Measurements from ENCODE around the gene DRC1. TPM values are rescaled to one million over a fixed set of nuclear protein-coding genes. Genes with fewer than 3 reads are reported as not detected.
A peak's percentile ranks its signal among the peaks of the same experiment; 100 is the strongest.
"Not testable (repeated sequence)": the region's sequence is repeated elsewhere in the genome, so short reads cannot be mapped to it uniquely, and the experiment has no call there.

Gene DRC1
- total RNA-seq, 1 experiment from 2014 or later, result not detected

DNA sequence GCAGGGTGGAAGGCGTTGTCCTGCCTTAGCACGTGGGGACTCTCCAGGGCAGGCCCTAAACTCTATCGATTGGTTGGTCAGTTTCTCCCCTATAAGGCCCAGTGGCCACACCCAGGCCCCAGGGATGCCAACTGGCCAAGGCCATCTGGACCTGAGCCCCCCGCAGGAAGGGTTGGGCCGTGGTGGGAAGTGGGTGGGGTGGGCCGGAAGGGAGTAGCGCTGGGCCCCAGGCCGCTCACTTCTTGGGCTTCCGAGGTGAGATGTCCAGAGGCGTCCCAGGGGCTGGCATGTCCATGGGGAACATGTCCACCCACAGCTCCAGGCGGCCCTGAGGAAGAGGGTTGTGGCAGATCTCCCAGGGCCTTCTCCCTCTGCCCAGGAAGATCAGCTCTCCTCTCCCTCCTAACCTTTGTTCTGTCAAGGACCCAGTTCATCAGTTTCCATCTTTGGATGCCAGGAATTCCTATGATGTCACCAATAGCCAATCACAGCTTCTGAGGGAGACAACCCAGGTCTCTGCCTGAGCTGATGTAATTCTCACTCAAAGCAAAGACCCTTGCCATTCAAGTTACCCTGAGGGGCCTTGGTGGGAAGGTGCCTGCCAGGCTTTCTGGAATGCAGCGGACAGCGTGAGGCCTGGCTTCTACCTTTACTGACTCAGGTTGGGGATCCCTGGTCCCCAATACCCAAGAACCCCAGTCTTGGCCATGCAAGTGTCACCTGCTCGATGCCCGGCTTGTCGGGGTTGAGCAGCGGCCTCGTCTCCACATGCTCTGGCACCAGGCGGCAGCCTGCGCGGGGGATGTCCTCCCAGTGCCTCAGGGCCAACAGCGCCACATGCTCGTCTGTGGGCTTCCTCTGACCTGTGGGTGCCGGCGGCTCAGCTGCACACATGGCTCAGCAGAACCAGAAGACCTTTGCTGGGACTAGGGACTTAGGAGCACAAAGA is 61.8 kb downstream of the DRC1 start:
- DNase-seq (ENCODE audit: low spot score), result no peak

DNA sequence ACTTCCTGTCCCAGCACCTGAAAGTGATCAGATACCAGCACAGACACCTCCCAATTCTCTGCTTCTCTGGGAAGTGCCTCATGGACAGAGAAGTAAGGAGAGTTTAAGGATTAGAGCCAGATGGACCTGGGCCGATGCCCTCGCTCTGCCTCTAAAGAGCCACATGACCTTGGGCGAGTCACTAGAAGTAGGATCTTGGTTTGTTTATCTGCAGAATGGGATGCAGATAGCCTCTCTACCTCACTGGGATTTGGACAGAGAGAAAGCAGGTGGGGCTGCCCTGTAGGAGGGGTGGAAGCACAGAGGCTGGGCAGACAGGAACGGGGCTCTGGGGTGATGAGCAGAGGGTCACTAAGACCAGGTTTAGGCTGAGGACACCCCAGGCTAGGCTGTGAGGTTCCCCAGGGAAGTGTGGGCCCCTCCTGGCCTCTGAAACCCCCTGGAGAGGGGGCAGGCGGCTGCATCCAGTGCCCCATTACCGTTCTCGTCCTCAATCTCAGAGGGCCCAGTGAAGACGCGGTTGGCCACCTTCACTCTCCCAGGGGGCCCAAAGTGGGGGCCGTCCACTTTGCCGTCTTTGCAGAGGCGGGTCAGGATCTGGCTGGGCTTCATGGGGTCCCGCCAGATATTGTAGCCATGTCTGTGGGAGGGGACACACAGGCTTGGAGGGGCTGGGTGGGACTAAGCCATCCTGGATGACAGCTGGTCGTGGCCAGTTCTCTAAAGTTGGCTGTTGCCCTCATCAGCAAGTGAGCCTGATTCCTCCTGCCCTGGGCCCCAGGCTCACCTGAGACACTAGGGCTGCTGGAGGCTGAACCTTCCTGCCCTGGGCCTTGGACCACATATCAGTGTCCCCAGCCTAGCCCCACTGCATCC is 62.9 kb downstream of the DRC1 start:
- no peak for DNase-seq (ENCODE audit: low spot score)

DNA sequence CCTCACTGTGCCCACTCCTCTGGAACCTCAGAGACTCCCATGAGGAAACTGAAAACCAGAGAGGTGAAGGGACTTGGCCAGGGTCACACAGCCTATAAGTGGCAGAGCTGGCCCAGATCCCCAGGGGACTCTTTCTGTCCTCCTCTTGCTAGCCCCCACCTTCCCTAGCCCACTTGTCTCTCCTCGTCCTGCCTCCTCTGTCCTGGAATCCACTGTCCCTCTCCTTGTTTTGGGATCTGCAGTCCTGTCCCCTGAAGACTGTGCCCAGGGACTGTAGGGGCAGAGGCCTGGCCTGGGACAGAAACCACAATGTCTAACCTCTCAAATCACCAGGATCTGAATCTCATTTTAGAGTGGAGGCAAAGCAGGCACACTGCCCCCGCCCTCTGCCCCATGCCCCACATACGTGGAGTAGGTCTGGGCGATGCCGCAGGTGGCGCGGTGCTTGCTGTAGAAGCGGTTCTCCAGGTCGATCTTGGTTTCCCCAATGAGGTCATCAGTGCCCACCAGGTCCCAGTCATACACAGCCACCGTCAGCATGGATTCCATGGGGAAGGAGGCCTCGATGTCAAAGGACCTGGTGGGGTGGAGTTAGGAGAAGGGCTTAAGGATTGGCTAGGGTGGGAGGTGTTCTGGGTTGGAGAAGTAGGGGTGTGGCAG is 63.7 kb downstream of the DRC1 start:
- no peak for DNase-seq (ENCODE audit: low spot score)

DNA sequence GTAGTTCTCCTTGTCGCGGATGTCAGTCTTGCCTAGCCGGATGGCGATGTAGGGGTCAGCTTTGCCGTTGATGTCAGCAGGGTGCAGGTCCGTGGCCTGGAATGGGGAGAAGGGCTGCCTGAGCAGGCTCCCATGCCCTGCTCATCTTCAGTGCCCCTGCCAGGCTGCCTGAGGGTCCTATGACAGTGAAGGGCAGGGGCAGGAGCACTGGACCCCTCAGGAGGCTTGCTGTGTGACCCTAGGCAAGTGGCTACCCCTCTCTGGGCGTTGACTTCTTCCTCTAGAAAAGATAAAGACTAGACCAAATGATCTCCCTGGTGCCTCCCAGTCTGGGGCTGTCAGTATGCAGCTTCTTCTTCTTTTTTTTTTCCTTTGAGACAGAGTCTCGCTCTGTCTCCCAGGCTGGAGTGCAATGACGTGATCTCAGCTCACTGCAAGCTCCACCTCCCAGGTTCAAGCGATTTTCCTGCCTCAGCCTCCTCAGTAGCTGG is 64.3 kb downstream of the DRC1 start:
- no peak for DNase-seq (ENCODE audit: low spot score)

DNA sequence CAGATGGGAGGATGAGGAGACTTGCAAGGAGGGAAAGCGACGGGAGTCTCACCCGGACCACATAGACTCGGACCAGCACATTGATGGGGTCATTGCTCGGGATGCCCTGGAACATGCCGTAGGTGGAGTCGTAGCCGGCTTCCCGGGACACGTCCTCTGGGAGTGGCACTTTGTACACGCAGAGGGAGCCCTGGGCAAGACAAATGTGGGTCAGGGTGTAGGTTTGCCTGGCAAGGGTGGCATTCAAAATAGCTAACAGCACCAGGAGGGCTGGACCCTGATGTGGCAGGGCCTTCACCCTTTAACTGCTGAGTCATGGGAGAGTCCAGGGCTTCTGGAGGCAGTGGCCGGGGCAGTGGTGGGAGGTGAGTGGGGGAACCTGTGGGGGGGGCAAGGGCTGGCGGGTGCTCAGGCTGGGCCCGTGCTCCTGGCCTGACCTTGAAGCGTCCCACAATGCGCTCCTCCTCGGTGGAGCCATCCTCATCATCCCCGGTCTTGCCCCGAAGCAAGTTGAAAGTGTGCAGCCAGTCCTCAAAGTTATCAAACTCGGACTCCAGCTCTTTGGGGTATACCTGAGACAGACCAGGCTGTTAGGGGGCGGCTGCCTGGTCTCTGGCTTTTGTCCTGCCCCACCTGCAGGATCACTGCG is 65.1 kb downstream of the DRC1 start:
- no peak for DNase-seq (ENCODE audit: low spot score)

DNA sequence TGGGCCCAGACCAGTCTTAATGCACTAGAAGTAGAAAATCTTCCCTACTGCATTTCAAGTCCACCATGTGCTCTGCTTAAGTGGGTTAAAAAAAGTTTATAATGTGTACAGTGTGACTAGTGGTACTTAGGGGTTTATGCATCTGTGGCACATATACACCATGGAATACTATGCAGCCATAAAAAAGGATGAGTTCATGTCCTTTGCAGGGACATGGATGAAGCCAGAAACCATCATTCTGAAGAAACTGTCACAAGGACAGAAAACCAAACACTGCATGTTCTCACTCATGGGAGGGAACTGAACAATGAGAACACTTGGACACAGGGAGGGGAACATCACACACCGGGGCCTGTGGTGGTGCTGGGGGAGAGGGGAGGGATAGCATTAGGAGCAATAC is 66.8 kb downstream of the DRC1 start:
- not testable (repeated sequence) for DNase-seq (ENCODE audit: low spot score)

DNA sequence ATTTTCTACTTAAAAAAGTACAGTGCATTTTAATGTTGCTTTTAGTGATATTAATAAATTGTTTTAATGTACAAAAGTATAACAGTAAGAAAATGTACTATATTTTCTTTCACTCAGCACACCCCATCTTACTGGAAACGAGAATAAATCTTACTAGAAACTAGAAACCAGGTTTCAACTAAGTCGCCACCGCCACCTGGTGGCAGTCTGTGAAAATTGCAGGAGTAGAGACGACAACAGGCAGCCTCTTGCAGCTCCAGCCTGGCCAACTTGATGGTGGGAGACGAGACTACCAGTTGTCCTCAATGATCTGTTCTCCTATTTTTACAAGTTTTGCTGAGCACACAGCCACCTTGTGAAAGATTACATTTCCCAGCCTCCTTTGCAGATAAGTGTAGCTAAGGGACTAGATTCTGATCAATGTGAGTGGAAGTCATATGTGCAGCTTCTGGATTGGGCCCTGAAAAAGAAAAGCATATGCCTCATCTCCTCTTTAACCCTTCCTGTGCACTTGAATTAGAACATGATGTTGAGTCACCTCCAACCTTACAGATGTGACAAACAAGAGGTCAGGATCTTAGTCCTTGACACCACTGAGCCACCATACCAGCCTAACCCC is 67.5 kb downstream of the DRC1 start:
- DNase-seq (ENCODE audit: low spot score), result peak; percentile 55

DNA sequence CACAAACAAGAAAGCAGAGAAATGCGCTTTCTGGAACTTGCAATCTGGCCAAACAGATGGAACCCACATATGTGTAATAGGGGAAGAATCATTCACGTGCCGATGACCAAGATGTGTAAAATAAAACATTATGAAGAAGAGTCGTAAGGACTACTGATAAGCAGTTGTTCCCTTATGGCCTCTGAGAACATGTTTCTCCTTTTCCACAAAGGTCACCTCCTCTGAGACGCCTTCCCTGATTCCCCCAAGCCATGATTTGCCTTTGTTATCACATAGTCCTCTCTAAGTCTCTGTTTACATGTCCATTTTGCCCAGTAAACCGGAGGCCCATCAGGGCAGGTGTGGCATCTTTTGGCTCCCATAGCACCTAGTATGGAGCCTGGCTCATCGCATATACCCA is 68.2 kb downstream of the DRC1 start:
- no peak for DNase-seq (ENCODE audit: low spot score)

DNA sequence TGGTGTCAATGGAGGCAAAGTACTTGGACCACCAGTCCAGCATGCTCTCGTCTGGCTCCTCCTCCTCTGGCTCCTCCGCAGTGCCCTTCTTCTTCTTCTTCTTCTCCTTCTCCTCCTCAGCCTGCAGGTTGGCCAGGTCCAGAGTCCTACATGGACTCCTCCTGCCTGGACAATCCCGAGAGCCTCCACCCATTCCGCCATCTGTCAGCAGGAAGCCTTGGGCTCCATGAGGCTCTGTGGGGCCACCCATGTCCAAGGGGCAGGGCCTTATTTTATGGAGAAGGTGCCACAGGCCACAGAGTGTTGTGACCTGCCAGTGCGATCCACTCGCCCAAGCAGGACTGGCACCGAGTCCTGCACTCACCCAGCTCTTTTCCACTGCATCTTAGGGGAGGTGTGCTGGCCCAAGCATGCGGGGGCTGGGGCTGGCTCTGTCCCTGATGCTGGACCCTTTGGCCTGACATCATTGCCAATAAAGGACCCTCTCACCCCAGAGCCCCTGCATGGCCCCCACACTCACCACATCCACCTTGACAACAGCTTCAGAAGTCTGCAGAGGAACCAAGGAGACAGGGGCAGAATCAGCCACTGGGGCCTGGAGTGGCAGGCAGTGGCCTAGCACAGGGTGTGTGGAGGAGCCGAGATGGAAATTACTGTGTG is 69.0 kb downstream of the DRC1 start:
- DNase-seq (ENCODE audit: low spot score), result no peak

DNA sequence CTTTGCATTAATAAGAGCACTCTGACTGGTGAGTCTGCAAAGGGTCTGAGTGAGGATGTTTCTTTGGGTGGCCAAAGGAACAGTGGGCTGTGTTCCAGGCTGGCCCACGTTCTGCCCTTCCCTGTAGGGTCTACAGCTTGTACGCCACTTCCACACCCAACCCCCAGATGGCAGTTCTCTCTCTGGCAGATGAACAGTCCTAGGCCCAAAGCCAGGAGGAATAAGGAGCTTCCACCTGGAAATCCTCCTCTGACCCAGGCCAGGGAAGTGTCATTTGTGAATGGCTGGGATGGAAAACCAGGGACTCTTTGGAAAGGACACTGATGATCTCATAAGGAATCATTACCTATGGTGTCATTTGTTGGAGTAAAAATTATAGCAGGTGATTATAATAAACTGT is 69.6 kb downstream of the DRC1 start:
- DNase-seq (ENCODE audit: low spot score), result no peak

DNA sequence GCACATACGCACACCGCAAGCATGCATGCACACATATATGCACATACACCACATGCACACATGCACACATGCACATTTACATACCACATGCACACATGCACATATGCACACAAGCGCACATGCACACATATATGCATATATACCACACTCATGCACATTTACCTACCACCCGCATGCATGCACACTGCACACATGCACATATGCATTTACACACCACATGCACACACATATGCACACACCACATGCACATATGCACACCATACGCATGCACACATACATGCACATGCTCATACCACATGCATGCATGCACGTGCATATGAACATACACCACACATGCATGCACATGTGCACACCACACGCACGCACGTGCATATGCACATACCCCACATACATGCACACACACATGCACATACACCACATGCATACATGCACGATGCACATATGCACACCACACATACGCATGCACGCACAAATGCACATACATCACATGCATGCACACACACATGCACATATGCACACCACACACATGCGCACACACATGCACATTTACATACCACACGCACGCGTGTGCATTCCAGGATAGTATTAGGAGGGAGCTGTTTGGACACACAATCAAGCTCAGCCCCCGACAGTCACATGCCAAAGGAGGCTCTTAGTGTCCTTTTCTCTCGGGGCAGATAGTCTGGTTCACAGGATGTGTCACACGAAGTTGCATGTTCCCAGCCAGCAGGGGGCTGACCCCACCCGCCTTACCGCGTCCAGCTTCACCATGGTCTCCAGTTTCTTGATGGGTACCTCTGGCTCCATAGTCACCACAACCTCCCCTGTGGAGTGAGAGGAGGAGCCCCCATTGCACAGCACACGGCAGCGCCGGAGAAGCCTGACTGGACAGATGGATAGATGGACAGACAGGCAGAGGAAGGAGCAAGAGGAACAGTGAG is 70.3 kb downstream of the DRC1 start:
- DNase-seq (ENCODE audit: low spot score), result no peak

DNA sequence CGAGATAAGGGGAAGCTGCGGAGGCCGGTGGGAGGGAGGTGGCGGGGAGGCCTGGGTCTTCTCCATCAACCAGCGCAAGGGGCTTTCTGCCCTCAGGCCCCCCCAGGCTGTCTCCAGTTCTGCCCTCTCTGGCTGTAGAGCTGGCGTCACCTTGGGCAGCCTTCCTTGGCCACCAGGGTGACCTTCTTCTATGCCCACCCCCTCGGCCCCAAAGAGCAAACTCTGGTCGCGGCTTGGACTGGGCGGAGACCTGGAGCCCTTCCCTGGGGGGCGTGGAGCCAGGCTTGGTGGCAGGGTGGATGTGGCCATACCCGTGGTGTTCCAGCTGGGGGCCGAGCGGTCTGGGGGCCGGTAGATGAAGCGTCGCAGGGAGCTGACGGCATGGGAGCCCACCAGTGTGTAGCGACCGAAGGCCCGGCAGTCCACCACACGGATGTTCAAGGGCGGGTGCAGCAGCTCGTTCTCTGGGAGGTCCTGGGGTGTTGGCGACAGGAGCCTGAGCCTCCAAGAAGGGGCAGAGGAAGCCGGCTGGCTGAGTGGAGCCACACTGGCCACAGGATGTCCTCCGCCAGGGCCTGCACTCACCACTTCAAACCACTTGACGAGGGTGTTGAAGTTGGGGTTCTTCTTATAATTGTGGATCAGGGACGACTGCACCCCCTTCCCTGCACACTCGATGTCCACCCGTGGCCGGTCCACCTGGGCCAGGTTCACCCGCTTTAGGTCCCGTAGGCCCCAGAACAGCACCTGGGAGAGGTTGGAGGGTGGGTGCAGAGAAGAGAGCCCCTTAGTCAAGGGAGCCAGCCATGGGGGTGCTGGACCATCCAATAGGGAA is 71.3 kb downstream of the DRC1 start:
- no peak for DNase-seq (ENCODE audit: low spot score)

DNA sequence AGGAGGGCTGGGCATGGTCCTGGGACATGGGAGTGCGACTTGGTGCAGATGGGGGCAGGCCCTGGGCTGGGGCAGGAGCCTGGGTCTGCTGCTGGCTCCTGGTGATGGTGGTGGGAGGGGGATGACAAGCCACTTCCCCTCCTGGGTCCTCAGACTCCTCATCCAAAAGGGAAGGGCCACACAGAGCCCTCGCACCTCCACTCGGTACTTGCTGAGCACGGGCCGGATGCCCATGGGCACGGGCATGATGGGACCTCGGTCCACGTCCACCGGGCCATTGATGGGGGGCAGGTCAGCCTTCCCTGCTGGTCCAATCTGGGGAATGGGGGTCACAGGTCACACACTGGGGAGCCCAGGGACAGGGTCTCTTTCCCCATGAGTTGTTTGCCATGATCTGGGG is 72.1 kb downstream of the DRC1 start:
- DNase-seq (ENCODE audit: low spot score), result no peak

DNA sequence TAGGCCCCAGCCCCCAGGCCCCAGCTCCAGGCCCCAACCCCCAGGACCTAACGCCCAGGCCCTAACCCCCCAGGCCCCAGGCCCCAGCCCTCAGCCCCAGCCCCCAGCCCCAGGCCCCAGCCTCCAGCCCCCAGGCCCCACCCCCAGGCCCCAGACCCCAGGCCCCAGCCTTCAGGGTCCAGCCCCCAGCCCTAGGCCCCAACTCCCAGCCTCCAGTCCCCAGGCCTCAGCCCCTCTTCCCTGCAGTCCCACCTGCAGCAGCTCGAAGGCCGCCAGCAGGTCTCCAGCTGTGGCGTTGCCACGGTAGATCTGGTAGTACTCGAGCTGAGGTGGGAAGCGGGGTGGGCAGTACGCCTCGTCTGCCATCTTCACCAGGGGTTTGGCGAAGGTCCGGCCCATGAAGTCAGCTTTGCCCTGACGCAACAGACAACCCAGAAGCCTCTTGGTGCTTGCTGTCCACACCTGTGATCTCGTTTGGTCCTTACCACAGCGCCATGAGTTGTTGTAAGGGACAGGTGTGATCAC is 72.6 kb downstream of the DRC1 start:
- DNase-seq (ENCODE audit: low spot score), result no peak

DNA sequence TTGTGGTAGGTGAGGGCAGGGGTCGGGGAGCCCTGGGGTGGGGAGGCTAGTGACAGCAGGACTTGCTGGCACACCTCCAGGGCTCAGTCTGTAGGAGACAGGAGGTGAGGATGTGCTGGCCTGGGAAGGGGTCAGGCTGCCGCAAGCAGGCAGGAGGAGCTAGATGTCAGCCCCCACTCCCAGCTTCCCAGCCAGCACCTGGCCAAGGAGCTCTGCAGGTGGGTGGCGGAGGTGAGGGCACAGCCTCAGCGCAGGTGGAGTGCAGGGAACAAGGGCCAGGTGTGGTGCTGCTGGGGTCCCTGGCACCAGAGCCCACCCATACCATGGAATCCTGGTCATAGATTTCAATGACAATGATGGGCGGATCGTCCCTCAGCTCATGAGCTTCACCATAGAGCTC is 73.3 kb downstream of the DRC1 start:
- DNase-seq (ENCODE audit: low spot score), result no peak

DNA sequence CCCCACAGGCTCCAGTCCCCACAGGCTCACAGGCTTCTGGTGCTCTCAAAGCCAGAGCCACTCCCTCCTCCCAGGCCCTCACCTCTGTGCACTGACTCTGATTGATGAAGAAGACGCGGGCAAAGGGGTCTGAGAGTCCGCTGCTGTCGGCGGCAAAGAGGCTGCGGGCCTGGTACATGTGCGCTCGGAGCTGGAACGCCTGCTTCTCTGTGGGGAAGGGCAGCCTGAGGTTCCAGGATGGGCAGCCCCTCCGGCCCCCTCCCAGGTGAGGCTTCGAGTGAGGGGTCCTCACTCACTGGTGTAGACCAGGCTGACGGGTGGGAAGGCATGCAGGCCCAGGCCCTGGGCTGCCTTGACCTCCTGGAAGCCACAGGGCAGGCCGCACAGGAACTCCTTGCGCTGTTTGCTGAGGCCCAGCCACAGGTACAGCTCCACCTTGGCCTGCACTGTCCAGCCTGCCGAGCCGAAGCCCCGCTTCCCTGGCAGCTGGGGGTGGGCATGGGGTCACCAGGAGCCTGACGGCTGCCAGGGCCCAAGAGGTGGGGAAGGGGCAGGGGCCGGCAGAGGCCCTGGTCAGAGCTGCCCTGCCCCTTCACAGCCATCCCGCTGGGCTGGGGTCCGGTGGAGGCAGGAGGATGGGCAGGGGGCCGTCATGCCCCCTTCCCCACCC is 74.2 kb downstream of the DRC1 start:
- DNase-seq (ENCODE audit: low spot score), result no peak

DNA sequence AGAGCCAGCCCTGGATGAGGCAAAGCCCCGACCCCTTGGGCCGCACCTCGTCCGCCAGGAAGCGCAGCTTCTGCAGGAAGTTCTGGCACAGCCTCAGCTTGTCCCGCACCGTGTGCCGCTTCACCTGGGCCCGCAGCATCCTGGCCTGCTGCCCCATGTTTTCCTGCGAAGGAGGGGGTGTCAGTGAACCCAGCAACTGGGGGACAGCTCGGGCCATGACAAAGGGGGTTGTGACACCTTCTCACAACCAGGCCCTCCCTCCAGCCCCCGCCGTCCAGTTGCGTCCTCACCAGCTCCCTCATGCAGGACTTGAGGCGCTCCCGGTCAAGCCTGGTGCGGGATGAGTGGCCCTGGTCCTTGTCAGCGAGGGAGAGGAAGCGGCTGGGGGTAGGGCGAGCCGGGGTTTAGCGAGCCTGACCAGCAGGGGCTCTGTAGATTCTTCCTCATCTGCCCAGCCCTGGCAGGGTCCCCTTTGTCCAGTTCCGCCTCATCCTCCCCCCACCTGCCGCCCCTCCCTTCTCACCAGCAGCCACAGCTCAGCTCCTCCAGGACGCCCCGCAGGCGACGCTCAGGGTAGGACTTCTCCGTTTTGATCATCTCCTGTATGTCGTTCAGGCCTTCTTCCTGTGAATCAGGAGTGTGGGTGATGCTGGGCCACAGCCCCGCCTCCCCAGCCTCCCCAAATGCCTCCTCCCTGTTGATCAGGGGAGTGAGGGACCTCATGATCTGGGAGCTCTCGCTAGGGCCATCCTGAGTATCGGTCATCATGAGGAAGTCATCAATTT is 75.6 kb downstream of the DRC1 start:
- DNase-seq (ENCODE audit: low spot score), result no peak
